Neural progenitor cell (in vitro differentiated cells): ENCODE results near the gene FAM185A. TPM values are rescaled to one million over a fixed set of nuclear protein-coding genes. Genes with fewer than 3 reads are reported as not detected.
"Not testable (repeated sequence)": the region's sequence is repeated elsewhere in the genome, so short reads cannot be mapped to it uniquely, and the experiment has no call there.

Experiments used
- DNase-seq: peaks from one replicate; pipeline ENCODE4 v3.0.0-alpha.2; 2016; ENCODE audit warnings: low spot score
- H2AFZ ChIP-seq: fragments of 200-600 bp; sonication (generic); replicated peaks from 2 replicates; pipeline ENCODE4 v1.6.1; 2016; ENCODE audit warnings: antibody characterized with exemption
- H3F3A ChIP-seq: fragments of 200-600 bp; sonication (generic); 2 replicates; pipeline ENCODE4 v1.6.1; 2016; ENCODE audit warnings: antibody characterized with exemption, low read depth
- H3K27ac ChIP-seq: fragments of 200-600 bp; sonication (generic); 2 replicates; pipeline ENCODE4 v1.5.1; 2016; ENCODE audit warnings: mild to moderate bottlenecking
- H3K27me3 ChIP-seq: fragments of 200-600 bp; sonication (generic); 2 replicates; pipeline ENCODE4 v1.6.1; 2016; ENCODE audit warnings: mild to moderate bottlenecking, moderate library complexity
- H3K36me3 ChIP-seq: fragments of 200-600 bp; sonication (generic); 2 replicates; pipeline ENCODE4 v1.5.1; 2016
- H3K4me1 ChIP-seq: fragments of 200-600 bp; sonication (generic); 2 replicates; pipeline ENCODE4 v1.6.1; 2016; ENCODE audit warnings: mixed run types
- H3K4me2 ChIP-seq: fragments of 200-600 bp; sonication (generic); 2 replicates; pipeline ENCODE4 v1.6.1; 2016
- H3K4me3 ChIP-seq: fragments of 200-600 bp; sonication (generic); 2 replicates; pipeline ENCODE4 v1.5.1; 2016
- H3K79me2 ChIP-seq: fragments of 200-600 bp; sonication (generic); 2 replicates; pipeline ENCODE4 v1.6.1; 2016; ENCODE audit warnings: low read depth
- H3K9ac ChIP-seq: fragments of 200-600 bp; sonication (generic); 2 replicates; pipeline ENCODE4 v1.6.1; 2016
- H3K9me3 ChIP-seq: fragments of 200-600 bp; sonication (generic); 2 replicates; pipeline ENCODE4 v1.5.1; 2016; ENCODE audit warnings: low read depth
- H4K20me1 ChIP-seq: fragments of 200-600 bp; sonication (generic); 2 replicates; pipeline ENCODE4 v1.6.1; 2016; ENCODE audit warnings: low read depth
- H3K27ac Mint-ChIP-seq: 3 replicates; pipeline ENCODE4 v1.8.0; 2021; ENCODE audit warnings: mixed read lengths
- H3K27me3 Mint-ChIP-seq: 2 replicates; pipeline ENCODE4 v1.8.0; 2022; ENCODE audit warnings: low read depth, mild to moderate bottlenecking, inconsistent platforms, moderate library complexity, mixed read lengths; ENCODE audit not compliant: insufficient read depth
- H3K36me3 Mint-ChIP-seq: 3 replicates; pipeline ENCODE4 v1.8.0; 2021; ENCODE audit warnings: mixed read lengths
- H3K4me1 Mint-ChIP-seq: 3 replicates; pipeline ENCODE4 v1.8.0; 2021; ENCODE audit warnings: mixed read lengths
- H3K4me3 Mint-ChIP-seq: 3 replicates; pipeline ENCODE4 v1.8.0; 2021; ENCODE audit warnings: mild to moderate bottlenecking, moderate library complexity, mixed read lengths
- H3K9me3 Mint-ChIP-seq: 3 replicates; pipeline ENCODE4 v1.8.0; 2020; ENCODE audit warnings: mixed read lengths
- EZH2 ChIP-seq: fragments of 200-600 bp; sonication (generic); IDR thresholded peaks from 2 replicates; pipeline ENCODE4 v1.6.1; 2017; ENCODE audit warnings: antibody characterized with exemption, mild to moderate bottlenecking, moderate library complexity
- EZH2phosphoT487 ChIP-seq: fragments of 200-600 bp; sonication (generic); IDR thresholded peaks from 2 replicates; pipeline ENCODE4 v1.6.1; 2017; ENCODE audit warnings: antibody characterized with exemption
- total RNA-seq: library from RNA; depleted of rRNA; stranded (reverse); fragments of >200 nt; gene quantifications from 2 replicates; pipeline ENCODE4 v1.2.3, GENCODE V29; 2015; ENCODE audit warnings: low replicate concordance
- TF ChIP-seq, protein P1 (sequence below): fragments of 200-600 bp; sonication (generic); IDR thresholded peaks from 2 replicates; pipeline ENCODE4 v1.5.1; 2017; ENCODE audit warnings: antibody characterized with exemption, mild to moderate bottlenecking

The FAM185A gene
- total RNA-seq, 1 donor from 2014 or later = 19.9 TPM

- no peak for DNase-seq
- Mint-ChIP-seq H3K4me3 (no peak overlapping the region), H3K36me3 (peaks cover 4% of the 10 kb centered on the region), H3K27me3 (peaks cover 4% of the 10 kb centered on the region), H3K4me1 (no peaks in the 10 kb centered on the region), H3K9me3 (no peaks in the 10 kb centered on the region), H3K27ac (no peak overlapping the region)
- Histone ChIP-seq H3K9me3 (no peaks in the 10 kb centered on the region), H3F3A (no peaks in the 10 kb centered on the region), H3K4me2 (no peak overlapping the region), H3K27ac (no peak overlapping the region), H3K4me1 (no peaks in the 10 kb centered on the region), H3K4me3 (no peak overlapping the region), H4K20me1 (no peaks in the 10 kb centered on the region), H3K9ac (no peak overlapping the region), H3K27me3 (no peaks in the 10 kb centered on the region), H2AFZ (no peak overlapping the region), H3K79me2 (no peaks in the 10 kb centered on the region), H3K36me3 (no peaks in the 10 kb centered on the region)
- TF ChIP-seq EZH2 (no peak), EZH2phosphoT487 (no peak)
- TF ChIP-seq, protein P1, sequence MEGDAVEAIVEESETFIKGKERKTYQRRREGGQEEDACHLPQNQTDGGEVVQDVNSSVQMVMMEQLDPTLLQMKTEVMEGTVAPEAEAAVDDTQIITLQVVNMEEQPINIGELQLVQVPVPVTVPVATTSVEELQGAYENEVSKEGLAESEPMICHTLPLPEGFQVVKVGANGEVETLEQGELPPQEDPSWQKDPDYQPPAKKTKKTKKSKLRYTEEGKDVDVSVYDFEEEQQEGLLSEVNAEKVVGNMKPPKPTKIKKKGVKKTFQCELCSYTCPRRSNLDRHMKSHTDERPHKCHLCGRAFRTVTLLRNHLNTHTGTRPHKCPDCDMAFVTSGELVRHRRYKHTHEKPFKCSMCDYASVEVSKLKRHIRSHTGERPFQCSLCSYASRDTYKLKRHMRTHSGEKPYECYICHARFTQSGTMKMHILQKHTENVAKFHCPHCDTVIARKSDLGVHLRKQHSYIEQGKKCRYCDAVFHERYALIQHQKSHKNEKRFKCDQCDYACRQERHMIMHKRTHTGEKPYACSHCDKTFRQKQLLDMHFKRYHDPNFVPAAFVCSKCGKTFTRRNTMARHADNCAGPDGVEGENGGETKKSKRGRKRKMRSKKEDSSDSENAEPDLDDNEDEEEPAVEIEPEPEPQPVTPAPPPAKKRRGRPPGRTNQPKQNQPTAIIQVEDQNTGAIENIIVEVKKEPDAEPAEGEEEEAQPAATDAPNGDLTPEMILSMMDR = no peak
Observed at GRCh38 chr7:102836191-102836919, 87.6 kb downstream of the FAM185A start.

DNA sequence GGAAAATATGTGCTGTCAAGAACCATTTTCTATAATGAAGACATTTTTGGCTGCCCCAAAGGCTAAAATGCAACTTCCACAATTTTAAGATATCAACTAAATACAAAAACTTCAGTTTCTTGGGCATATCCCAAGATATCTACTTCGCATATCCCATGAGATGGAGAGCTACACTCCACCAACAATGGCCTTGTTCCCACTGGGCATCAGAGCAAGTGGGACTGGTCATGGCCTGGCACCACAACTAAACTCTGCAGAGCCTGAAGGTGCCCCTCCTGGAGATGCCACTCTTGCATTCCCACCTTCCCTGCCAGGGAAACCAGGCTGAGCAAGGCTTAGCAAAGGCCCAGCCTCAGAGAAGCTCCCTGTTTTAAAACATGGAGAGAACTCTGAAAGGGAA, 88.2 kb downstream of the FAM185A start:
- Histone ChIP-seq H3K36me3 (no peaks in the 10 kb centered on the region), H2AFZ (no peak overlapping the region), H3K4me1 (no peaks in the 10 kb centered on the region), H4K20me1 (no peaks in the 10 kb centered on the region), H3K4me3 (no peak overlapping the region), H3F3A (no peaks in the 10 kb centered on the region), H3K79me2 (no peaks in the 10 kb centered on the region), H3K4me2 (no peak overlapping the region), H3K9me3 (no peaks in the 10 kb centered on the region), H3K27ac (no peak overlapping the region), H3K9ac (no peak overlapping the region), H3K27me3 (no peaks in the 10 kb centered on the region)
- Mint-ChIP-seq H3K4me3 (no peak overlapping the region), H3K36me3 (peaks cover 4% of the 10 kb centered on the region), H3K27ac (no peak overlapping the region), H3K4me1 (no peaks in the 10 kb centered on the region), H3K9me3 (no peaks in the 10 kb centered on the region), H3K27me3 (peaks cover 4% of the 10 kb centered on the region)
- TF ChIP-seq, protein P1 = no peak
- TF ChIP-seq EZH2 (no peak), EZH2phosphoT487 (no peak)
- no peak for DNase-seq

- peaks cover 4% of the 10 kb centered on the region for H3K27me3 Mint-ChIP-seq
- Histone ChIP-seq H3F3A (no peaks in the 10 kb centered on the region), H3K4me3 (no peak overlapping the region), H3K9ac (no peak overlapping the region), H2AFZ (no peak overlapping the region), H3K79me2 (no peaks in the 10 kb centered on the region), H3K4me2 (no peak overlapping the region), H3K9me3 (no peaks in the 10 kb centered on the region), H3K27ac (no peak overlapping the region), H3K4me1 (no peaks in the 10 kb centered on the region), H3K27me3 (no peaks in the 10 kb centered on the region), H4K20me1 (no peaks in the 10 kb centered on the region), H3K36me3 (no peaks in the 10 kb centered on the region)
- no peak overlapping the region for H3K4me3 Mint-ChIP-seq
- H3K9me3 Mint-ChIP-seq = no peaks in the 10 kb centered on the region
- TF ChIP-seq EZH2phosphoT487 = no peak
- TF ChIP-seq, protein P1 = no peak
- TF ChIP-seq EZH2 = no peak
- no peaks in the 10 kb centered on the region for H3K4me1 Mint-ChIP-seq
- no peak for DNase-seq
- H3K36me3 Mint-ChIP-seq = peaks cover 9% of the 10 kb centered on the region
- no peak overlapping the region for H3K27ac Mint-ChIP-seq
Observed at GRCh38 chr7:102837802-102838201, 89.0 kb downstream of the FAM185A start.

DNA sequence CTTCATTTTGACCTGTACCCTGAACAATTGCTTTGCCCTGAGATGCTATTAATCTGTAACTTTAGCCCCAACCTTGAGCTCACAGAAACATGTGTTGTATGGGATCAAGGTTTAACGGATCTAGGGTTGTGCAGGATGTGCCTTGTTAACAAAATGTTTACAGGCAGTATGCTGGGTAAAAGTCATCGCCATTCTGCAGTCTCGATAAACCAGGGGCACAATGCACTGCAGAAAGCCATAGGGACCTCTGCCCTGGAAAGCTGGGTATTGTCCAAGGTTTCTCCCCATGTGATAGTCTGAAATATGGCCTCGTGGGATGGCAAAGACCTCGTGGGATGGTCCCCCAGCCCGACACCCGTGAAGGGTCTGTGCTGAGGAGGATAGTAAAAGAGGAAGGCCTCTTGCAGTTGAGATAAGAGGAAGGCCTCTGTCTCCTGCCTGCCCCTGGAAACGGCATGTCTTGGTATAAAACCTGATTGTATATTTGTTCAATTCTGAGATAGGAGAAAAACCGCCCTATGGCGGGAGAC, 89.8 kb downstream of the FAM185A start:
- not testable (repeated sequence) for H3K79me2 ChIP-seq, H2AFZ ChIP-seq, H3K4me1 ChIP-seq, H3K4me2 ChIP-seq, H3K9me3 Mint-ChIP-seq, DNase-seq, H3K36me3 ChIP-seq, H3F3A ChIP-seq, H3K27ac ChIP-seq, H3K27me3 Mint-ChIP-seq, H3K9me3 ChIP-seq, H3K9ac ChIP-seq, H3K4me3 Mint-ChIP-seq, H3K27me3 ChIP-seq, H3K4me1 Mint-ChIP-seq, H4K20me1 ChIP-seq, H3K36me3 Mint-ChIP-seq, H3K4me3 ChIP-seq, H3K27ac Mint-ChIP-seq
